ES-I3 (cell line): Measurements from ENCODE around the gene ARHGAP24.
"Not testable (repeated sequence)": the region's sequence is repeated elsewhere in the genome, so short reads cannot be mapped to it uniquely, and the experiment has no call there.

Source experiments
- H3K36me3 ChIP-seq: 2 replicates; pipeline ENCODE4 v1.6.1; 2013; ENCODE audit warnings: mild to moderate bottlenecking, low read length, control low read depth, moderate library complexity; ENCODE audit not compliant: insufficient read depth
- H3K4me1 ChIP-seq: 2 replicates; pipeline ENCODE4 v1.6.1; 2013; ENCODE audit warnings: mild to moderate bottlenecking, control low read depth, low read length; ENCODE audit not compliant: insufficient read depth
- H3K9ac ChIP-seq: 2 replicates; pipeline ENCODE4 v1.6.1; 2013; ENCODE audit warnings: low read depth, mild to moderate bottlenecking, low read length, moderate library complexity
- H3K9me3 ChIP-seq: 2 replicates; pipeline ENCODE4 v1.6.1; 2013; ENCODE audit warnings: mild to moderate bottlenecking, low read length, moderate library complexity; ENCODE audit not compliant: control insufficient read depth, insufficient read depth

Gene ARHGAP24

DNA sequence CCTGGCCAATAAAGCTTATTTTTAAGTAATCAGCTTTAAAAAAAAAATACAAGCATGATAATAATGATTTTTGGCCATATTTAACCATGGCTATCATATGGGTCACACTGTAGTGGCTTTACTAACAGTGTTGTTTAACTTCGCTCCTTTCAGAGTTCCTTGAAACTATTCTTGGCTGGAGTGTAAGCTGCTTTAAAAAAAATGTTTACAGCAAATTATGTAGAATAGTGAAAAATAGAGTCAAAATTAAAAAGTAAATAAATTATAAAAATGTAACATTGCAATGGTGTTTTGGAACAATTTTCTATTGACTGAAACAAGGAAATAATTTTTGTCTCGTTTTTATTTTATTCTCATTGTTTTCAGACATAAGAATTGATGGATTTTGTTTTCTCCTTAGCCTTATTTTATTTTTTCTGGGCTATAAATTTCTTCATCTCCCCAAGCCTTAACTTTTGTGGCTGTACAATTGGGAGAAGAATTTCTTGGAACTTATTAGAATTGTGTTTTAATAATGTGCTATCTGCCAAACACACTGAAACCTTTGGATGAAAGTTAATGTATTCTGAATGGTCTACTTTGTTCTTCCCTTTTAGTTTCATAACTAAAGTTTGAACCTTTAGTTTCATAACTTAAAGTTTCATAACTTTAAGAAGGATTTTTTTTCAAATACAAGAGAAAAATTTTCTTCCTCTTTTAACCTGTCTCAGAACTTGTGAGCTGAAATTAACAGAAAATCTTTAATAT, 182.0 kb downstream of the ARHGAP24 start:
- Histone ChIP-seq H3K4me1 (no peaks in the 10 kb centered on the region), H3K36me3 (no peaks in the 10 kb centered on the region), H3K9ac (no peak overlapping the region), H3K9me3 (no peaks in the 10 kb centered on the region)

DNA sequence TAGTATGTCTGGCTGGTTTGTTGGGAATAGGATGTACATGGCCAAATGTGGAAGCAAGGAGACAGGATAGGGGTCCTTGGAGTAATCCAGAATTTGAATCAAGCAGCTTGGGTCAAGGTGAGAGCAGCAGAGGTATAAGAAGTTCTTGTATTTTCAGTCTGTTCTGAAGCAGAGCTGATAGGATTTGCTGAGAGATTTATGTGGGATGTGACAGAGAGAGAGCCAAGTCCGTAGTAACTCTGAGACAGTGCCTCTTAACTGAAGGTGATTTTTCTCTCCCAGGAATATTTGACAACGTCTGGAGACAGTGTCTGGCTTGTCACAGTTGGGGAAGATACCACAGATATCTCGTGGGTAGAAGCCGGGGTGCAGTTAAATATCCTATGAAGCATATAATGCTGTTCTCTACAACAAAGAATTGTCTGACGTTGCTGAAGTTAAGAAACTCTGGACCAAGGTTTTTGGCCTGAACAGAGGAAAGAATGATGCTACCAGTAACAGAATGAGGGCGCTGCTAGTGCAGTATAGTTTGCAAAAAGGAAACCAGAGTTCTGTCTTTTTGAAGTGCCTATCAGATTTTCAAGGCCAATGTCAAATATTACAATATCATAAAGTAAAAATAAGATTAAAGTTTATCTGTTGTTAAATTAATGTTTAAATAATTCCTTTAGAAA, 184.0 kb downstream of the ARHGAP24 start:
- Histone ChIP-seq H3K4me1 (no peaks in the 10 kb centered on the region), H3K36me3 (no peaks in the 10 kb centered on the region), H3K9me3 (no peaks in the 10 kb centered on the region), H3K9ac (no peak overlapping the region)

DNA sequence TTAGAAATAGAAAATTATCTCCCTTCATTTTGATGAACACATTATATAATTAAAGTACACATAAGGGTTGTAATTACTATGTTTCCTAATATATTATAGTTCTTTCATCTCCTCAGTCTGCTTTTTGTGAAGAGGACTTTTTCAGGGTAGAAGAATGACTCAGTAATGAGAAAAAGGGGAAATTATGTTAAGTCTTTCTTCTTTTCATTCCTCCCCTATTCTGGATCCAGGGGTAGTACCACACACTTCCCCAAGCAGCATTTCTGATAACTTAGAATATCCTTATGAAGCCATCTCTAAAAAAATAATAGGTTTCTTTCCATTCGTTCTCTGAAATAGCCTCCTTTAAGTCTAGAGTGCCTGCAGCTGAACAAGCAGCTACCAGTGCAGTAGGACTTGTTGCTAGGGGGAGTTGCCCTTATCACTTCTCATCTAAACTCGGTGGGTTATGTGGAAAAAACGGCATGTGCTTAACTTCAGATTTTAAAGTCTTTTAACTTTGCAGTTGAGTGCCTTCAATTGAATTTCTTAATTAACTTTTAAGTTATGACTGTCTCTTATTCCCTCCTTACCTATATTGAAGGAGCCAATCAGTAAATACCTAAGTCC, 184.8 kb downstream of the ARHGAP24 start:
- Histone ChIP-seq H3K9ac (no peak overlapping the region), H3K36me3 (no peaks in the 10 kb centered on the region), H3K4me1 (no peaks in the 10 kb centered on the region), H3K9me3 (no peaks in the 10 kb centered on the region)

DNA sequence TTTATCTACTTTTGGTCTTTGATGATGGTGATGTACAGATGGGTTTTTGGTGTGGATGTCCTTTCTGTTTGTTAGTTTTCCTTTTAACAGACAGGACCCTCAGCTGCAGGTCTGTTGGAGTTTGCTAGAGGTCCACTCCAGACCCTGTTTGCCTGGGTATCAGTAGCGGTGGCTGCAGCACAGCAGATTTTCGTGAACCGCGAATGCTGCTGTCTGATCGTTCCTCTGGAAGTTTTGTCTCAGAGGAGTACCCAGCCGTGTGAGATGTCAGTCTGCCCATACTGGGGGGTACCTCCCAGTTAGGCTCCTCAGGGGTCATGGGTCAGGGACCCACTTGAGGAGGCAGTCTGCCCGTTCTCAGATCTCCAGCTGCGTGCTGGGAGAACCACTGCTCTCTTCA, 191.7 kb downstream of the ARHGAP24 start:
- H3K4me1 ChIP-seq, H3K9me3 ChIP-seq, H3K36me3 ChIP-seq, H3K9ac ChIP-seq: not testable (repeated sequence)

DNA sequence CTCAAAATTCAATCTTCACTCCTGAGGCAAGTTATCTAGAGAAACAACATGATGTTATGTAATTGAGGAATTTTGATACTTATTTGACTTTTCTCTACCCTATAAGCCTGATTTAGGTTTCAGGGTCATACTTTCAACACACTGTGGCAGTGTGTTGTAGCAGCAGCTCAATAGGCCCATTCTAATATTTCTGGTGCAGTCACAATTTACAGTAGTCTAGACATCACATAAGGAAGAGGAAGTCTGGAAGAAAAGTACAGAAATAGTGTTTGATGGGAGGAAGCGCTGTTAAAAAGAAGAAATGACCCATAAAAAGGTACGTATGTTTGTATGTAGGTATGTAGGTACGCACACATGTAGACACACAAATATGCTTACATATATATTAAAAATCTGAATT, 194.3 kb downstream of the ARHGAP24 start:
- H3K9me3 ChIP-seq = peaks cover 3% of the 10 kb centered on the region
- no peaks in the 10 kb centered on the region for H3K36me3 ChIP-seq
- no peak overlapping the region for H3K9ac ChIP-seq
- no peaks in the 10 kb centered on the region for H3K4me1 ChIP-seq

DNA sequence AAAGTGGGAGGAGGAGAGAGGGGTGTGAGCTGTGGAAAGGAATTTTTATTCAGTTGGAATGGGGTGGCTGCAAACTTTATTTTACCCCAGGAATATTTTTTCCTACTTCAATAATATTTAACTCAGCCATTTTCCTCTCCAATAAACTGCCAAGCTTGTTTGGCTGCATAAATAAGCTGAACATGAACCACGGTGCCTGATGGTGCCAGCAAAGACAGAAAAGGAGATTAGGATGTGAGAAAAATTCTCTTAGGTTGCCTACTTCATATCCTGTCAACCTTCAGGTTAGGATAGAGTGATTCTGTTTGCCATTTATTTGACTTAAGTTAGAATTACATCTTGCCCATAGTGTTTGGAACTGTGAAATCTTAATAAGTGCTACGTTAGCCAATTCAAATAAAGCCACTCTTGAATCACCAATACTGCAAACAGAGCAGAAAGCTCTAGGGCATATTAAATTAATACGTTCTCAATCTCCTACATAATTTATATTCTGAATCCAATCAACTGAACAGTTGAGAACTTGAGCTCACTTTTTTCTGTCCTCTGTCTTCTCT, 195.1 kb downstream of the ARHGAP24 start:
- peaks cover 3% of the 10 kb centered on the region for H3K9me3 ChIP-seq
- H3K4me1 ChIP-seq = peaks cover 4% of the 10 kb centered on the region
- H3K36me3 ChIP-seq = no peaks in the 10 kb centered on the region
- no peak overlapping the region for H3K9ac ChIP-seq

DNA sequence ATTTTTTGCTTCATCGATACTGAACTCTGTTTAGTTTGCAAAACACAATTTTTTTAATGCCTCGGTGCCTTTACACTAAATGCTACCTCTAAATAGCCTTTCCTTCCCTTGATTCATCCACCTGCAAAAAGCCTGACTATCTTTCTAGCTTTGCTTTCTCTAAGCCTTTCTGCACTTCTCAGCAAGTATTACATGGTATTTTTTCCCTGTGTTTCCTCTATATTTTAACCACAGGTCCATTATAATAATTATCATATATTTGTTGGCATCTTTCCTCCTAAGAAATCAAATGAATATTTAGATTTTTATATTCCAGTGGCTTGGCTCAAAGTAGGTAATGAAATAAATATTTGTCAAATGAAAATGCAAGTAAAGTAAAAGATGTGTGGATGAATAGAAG, 196.2 kb downstream of the ARHGAP24 start:
- Histone ChIP-seq H3K36me3 (no peaks in the 10 kb centered on the region), H3K4me1 (peaks cover 11% of the 10 kb centered on the region), H3K9ac (no peak overlapping the region), H3K9me3 (peaks cover 3% of the 10 kb centered on the region)

DNA sequence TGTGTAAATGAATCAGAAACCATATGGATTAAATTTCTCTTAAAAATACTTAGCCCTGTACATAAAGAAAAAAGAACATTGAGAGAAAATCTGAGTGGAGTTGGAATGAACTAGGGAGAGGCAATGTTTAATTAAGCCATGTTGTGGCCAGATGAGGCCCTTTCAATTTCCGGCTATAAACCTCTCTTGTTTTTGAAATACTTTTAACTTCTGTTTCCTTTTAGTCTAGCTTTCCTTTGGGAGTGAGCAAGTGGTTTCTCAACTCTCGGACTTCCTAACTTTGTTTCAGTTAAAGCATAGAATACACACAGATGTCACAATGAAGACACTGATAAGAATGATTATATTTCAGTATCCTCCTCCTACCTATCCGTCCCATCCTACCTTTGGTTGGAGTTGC, 197.2 kb downstream of the ARHGAP24 start:
- Histone ChIP-seq H3K4me1 (peaks cover 11% of the 10 kb centered on the region), H3K9me3 (peaks cover 3% of the 10 kb centered on the region), H3K9ac (no peak overlapping the region), H3K36me3 (no peaks in the 10 kb centered on the region)

DNA sequence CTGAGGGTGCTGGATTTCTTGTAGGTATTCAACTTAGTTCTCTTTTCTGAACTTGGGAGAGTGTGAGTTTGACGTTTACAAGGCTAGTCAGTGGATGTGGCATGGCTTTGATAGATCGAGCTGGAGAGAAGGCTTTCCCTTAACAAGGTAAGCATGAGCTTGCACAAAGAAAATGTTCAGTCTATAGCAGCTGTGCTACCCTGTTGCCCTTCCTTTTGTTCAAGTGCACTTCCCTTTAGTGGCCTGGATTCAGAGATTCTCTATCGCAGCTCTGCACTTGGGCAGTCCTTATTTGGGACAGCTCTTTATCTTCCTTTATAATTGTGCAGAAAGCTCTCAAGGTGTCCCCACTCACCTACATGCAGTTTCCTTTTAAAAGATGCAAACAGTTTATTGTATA, 198.0 kb downstream of the ARHGAP24 start:
- peaks cover 11% of the 10 kb centered on the region for H3K4me1 ChIP-seq
- no peak overlapping the region for H3K9ac ChIP-seq
- H3K36me3 ChIP-seq = no peaks in the 10 kb centered on the region
- no peaks in the 10 kb centered on the region; the same call in none of the 2 replicates for H3K9me3 ChIP-seq

DNA sequence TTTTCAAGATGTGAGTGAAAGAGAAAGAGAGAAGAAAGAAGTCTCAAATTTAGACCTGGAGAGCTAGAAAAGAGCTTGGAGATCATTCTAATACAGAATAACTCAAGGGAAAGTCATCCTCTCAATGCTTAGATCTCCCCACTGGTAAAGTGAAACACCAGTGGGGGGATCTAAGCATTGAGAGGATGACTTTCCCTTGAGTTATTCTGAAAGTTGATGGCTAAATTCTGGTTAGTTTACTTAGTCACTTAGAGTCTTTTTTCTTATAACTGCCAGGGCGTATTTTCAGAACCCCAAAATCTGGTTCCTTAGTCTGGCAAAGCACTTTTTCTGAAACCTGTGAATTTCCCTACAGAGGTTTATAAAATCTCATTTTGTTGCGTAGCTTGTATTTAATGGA, 198.6 kb downstream of the ARHGAP24 start:
- H3K9me3 ChIP-seq = no peaks in the 10 kb centered on the region; the same call in none of the 2 replicates
- no peak overlapping the region for H3K9ac ChIP-seq
- H3K36me3 ChIP-seq = no peaks in the 10 kb centered on the region
- peaks cover 11% of the 10 kb centered on the region for H3K4me1 ChIP-seq

DNA sequence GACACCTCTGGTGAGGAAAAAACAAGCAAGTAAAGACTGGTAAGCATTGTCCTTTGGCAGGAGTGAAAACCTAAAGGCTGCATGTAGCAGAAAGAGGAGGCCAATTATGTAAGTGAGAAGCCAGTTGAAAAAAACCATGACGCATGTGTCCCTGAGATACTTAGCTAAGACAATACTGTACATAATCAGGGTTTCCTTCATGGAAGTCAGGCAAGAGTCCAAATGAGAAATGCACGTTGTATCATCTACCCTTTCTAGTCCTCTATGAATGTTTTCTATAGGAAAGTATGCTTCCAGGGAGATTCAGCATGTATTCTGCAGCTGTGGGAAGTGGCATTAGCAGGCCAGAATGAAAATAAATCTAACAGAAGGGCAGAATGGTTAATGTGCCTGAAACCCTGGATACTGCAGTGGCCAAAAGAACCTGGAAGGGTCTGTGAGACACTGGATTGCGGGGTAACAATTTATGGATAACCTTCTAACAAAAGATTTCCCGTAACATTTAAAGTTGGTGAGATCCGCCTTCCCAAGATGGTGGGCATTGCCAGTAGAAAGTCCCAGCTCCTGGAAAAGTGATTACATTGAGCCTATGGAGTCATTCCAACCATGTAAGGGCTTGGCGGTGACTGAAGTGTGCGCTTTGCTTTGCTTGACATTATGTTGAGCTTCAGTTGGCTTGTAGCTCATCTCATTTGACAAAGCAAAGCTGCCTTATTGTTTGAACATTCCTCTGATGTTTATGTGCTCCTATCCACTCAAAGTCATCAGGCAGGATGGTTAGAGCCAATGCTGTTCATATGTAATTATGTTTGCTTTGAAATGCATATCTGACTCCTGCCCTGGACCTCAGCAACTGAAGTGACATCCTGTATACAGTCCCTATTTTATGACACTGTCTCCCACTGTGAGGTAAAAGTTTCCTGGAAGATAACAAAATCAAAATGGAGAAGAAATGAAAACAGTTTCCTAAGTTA, 200.4 kb downstream of the ARHGAP24 start:
- Histone ChIP-seq H3K36me3 (no peaks in the 10 kb centered on the region), H3K4me1 (peaks cover 11% of the 10 kb centered on the region), H3K9ac (no peak overlapping the region), H3K9me3 (no peaks in the 10 kb centered on the region)

DNA sequence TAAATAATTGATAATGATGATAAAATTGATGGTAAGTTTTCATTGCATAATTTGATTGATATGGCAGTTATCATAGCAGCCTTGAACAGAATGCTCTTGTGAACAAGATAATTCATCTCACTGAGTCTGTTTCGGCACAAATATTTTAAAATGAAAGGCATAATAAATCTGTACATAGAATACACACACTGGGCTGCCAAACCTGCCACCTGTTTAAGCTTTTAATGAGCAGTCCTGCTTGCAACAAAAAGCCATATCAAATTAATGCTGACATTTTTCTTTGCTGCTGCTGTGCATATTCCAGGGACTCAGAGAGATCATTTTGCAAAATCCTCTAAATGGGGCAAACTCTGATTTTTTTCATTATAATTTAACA, 201.1 kb downstream of the ARHGAP24 start:
- Histone ChIP-seq H3K4me1 (peaks cover 11% of the 10 kb centered on the region), H3K9me3 (no peaks in the 10 kb centered on the region), H3K36me3 (no peaks in the 10 kb centered on the region), H3K9ac (no peak overlapping the region)

DNA sequence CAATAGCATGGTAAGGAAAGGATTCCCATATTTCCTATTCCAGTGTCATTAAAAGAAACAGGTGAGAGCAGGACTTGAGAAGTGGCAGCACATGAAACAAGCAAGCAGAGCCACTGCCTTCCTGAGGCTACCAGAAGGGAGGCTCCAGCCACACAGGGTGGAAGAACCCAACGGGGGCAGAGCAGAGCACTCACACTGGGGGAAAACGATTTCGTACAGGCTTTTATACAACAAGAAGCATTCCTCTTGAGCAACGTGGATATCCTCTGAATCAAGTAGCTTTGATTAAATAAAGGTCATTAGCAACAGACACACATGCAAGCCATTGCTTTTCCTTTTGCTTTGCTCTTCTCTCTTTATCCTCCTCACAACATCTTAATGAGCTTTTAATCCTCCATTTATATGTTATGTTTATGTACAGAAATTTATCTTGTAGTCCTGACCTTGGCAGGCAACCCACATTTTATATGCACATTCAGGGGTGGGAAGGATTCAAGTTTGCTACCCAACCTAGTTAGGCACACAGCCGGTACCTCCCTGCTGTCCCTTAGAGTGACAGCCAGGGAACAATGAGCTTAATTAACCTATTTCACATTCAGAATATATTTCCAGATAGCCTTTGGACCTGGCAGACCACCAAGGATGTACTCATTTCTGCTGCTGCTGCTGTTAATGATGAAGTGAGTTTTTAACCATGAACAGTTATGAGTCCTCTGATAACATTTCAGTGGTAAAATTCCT, 202.1 kb downstream of the ARHGAP24 start:
- peaks cover 11% of the 10 kb centered on the region for H3K4me1 ChIP-seq
- H3K9me3 ChIP-seq = no peaks in the 10 kb centered on the region
- H3K36me3 ChIP-seq = no peaks in the 10 kb centered on the region
- H3K9ac ChIP-seq = no peak overlapping the region
